ENCODE measurements around the gene MUC5AC. TPM values are rescaled to one million over a fixed set of nuclear protein-coding genes. Genes with fewer than 3 reads are reported as not detected.
"Not testable (repeated sequence)": the region's sequence is repeated elsewhere in the genome, so short reads cannot be mapped to it uniquely, and the experiment has no call there.

The MUC5AC gene, protein sequence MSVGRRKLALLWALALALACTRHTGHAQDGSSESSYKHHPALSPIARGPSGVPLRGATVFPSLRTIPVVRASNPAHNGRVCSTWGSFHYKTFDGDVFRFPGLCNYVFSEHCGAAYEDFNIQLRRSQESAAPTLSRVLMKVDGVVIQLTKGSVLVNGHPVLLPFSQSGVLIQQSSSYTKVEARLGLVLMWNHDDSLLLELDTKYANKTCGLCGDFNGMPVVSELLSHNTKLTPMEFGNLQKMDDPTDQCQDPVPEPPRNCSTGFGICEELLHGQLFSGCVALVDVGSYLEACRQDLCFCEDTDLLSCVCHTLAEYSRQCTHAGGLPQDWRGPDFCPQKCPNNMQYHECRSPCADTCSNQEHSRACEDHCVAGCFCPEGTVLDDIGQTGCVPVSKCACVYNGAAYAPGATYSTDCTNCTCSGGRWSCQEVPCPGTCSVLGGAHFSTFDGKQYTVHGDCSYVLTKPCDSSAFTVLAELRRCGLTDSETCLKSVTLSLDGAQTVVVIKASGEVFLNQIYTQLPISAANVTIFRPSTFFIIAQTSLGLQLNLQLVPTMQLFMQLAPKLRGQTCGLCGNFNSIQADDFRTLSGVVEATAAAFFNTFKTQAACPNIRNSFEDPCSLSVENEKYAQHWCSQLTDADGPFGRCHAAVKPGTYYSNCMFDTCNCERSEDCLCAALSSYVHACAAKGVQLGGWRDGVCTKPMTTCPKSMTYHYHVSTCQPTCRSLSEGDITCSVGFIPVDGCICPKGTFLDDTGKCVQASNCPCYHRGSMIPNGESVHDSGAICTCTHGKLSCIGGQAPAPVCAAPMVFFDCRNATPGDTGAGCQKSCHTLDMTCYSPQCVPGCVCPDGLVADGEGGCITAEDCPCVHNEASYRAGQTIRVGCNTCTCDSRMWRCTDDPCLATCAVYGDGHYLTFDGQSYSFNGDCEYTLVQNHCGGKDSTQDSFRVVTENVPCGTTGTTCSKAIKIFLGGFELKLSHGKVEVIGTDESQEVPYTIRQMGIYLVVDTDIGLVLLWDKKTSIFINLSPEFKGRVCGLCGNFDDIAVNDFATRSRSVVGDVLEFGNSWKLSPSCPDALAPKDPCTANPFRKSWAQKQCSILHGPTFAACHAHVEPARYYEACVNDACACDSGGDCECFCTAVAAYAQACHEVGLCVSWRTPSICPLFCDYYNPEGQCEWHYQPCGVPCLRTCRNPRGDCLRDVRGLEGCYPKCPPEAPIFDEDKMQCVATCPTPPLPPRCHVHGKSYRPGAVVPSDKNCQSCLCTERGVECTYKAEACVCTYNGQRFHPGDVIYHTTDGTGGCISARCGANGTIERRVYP (N-terminal part only)
- under 1 TPM in 3 of 10 donors, not detected in 7; 0.01 to 0.39 (median 0.22) TPM for polyA plus RNA-seq (ENCODE audit: insufficient read length in 10 of 10)
- long read RNA-seq, donor 1 = 0 reads
- long read RNA-seq, donor 2 = 0 reads
- long read RNA-seq, donor 3 = 0 reads
- long read RNA-seq, donor 4 = 0 reads
- long read RNA-seq, donor 5 = 0 reads
- long read RNA-seq, donor 6 = 0 reads
- long read RNA-seq, donor 7 = 0 reads
- long read RNA-seq, donor 8 = 0 reads
- long read RNA-seq, donor 9 = 0 reads

DNA sequence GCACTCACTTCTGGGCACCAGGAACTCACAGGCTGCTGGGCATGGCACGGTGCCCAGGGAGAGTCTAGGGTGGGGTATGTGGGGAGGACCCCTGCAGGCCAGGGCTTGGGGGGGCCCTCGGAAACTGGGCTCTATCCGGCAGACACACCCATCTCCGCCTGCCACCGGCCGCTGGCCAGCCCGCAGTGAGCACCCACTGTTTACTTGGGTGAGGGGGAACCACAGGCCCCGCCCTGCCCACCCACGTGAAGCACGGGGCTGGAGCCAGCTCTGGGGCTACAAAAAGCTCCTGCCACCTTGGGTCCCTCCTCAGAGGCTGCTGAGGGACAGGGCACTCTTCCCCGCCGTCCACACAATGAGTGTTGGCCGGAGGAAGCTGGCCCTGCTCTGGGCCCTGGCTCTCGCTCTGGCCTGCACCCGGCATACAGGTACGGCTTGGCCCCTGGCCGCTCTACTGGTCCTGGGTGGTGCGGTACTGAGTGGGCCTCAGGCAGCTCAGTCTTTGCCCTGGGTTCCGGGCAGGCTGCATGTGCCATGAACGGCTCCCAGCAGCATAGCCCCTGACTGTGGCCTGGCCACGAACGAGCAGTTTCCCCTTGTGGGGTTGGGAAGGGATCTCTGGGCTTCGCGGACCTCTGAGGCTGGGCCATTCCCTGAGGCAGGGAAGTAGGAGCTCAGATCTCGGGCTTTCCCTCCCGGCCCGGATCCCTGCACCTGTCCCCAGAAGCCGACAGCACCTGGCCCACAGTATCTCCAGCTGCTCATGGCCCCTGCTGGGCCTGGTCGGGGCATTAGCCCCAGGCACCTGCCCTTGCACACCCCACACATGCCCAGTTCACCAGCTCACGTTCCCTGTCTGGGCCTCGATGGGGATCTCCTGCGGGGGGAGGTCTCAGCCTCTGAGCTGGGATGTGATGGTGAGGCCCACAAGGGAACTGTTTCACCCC is at the start of gene MUC5AC:
Gene MUC5AC, plus strand, starts transcription at position 309 of the 947 bp plus-strand sequence. Its CDS starts 47 bp downstream, at position 356.
- no peak for DNase-seq

DNA sequence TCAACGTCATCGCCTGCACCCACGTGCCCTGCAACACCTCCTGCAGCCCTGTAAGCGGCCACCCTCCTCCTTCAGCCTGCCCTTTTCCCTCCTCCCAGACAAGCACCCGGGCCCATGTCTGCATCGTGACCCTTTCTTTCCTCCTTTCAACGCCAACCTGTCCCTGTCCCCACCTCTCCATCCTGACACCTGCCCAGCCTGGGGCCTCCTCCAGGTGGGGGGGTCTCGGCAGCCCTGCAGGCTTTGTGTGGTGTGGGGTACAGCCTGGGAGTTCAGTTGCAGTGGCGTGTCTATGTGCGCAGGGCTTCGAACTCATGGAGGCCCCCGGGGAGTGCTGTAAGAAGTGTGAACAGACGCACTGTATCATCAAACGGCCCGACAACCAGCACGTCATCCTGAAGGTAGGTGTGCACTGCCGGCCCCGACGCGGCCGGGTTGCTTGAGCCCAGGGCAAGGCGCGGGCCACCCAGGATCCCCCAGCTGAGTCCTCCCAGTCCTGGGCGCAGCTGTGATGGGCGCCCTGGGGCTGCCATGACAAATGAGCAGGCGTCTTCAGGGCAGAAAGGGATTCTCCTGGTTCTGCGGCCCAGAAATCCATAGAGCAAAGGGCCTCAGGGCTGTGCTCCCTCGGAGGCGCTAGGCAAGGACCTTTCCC is 49.4 kb upstream of the MUC5AC start:
- DNase-seq = no peak

DNA sequence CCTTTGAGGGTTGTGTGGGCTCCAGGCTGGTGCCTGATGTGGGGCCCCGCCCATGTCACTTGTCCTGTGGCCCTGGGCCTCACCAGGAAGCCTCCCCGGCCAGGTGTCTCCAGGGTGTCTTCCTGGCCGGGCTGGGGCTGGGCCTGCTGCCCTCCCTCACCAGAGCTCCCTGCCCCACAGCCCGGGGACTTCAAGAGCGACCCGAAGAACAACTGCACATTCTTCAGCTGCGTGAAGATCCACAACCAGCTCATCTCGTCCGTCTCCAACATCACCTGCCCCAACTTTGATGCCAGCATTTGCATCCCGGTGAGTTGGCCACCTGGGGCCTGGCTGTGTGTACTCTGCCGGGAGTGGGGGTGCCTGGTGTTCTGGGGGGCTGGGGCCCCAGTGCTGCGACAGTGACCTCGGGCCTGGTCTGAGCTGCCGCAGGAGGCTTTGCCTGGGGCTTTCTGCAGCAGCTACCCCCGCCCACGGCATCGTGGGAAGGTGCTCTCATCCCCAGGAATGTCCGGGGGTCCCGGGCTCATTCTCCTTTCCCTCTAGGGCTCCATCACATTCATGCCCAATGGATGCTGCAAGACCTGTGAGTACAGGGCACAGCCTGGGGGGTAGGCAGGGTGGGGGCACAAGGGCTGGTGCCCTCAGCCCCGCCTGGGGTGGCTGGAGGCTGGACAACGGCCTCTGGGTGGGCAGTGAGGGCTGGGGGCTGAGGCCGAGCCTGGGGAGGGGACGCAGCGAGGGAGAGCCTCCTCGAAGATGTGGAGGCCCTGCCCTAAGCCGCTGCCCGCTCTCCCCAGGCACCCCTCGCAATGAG is 48.4 kb upstream of the MUC5AC start:
- DNase-seq = no peak

DNA sequence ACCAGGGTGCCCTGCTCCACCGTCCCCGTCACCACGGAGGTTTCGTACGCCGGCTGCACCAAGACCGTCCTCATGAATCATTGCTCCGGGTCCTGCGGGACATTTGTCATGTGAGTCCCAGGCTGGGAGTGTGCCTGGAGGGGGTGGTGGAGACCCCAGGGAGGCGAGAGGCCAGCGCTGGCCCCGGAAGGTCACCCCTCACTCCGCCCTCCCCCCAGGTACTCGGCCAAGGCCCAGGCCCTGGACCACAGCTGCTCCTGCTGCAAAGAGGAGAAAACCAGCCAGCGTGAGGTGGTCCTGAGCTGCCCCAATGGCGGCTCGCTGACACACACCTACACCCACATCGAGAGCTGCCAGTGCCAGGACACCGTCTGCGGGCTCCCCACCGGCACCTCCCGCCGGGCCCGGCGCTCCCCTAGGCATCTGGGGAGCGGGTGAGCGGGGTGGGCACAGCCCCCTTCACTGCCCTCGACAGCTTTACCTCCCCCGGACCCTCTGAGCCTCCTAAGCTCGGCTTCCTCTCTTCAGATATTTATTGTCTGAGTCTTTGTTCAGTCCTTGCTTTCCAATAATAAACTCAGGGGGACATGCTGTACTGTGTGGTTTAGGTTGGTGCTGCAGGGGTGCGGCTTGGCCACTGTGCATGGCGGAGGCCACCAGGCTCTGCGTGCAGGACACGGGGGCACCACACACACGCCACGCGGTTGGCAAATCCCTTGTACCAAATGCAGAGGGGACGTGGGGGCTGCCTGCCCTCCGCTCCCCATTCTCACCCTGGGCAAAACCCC is 47.6 kb upstream of the MUC5AC start:
- no peak for DNase-seq

DNA sequence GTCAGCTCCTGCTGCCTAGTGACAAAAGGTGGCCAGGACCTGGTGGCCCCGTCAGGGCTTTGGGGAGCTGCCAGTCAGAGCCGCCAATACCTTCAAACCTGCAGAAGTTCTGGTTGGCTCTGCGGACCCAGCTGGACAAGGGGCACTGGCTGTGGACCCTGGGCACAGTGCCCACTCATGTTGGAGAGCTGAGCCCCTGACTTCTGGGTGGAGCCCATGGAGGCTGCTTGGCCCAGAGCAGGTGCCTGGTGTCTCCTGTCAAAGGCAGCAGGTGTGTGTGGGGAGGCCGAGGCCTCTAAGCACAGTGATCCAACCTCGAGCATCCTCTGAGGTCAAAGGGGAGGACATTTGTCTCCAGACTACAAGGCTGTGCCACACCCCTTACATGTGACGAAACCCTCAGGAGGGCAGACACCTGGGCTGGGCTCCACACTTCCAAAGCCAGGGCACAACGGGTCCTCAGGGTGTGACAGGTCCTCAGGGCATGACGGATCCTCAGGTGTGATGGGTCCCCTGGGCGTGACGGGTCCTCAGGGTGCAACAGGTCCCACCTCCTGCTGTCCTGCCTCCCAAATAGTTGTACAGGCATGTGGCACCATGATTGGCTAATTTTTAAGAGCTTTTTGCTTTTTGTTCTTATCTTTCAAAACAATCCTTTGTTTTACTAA is 46.1 kb upstream of the MUC5AC start:
- no peak for DNase-seq

DNA sequence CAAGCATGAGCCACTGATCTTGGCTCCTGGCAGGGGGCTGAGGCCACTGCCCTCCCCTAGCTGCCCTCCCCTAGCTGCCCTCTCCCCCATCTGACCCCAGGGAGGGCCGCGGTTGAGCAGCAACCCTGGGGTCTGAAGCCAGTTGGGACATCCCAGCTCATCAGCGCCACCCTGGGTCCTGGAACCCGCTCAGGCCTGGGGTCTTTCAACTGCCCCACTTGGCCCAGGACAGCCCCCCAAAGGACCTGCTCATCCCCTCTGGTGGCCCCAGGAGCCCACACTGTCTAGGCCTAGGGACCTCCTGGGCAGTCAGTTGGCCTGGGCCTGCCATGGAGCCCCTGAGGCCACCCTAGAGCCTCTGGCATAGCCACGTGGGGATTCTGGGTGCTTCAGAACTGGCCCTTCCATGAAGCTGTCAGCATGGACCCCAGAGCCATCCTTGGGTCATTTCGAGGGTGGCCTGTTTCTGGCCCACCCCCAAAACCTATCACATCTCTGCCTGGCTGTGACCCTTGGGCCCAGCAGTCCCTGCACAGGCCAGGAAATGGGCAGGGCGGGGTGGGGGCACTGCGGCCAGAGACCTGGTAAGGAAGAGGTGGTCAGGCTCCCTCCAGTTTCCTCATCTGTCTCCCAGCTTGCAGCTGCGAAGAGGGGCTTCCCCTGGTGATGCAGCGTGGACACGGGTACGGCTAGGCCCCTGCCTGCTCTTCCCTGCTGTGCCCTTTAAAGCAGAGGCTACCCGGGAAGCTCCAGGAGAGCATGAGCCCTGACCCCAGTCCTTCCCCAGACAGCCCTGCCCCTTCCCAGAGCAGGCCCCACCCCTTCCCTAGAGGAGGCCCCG is 45.2 kb upstream of the MUC5AC start:
- DNase-seq = no peak

DNA sequence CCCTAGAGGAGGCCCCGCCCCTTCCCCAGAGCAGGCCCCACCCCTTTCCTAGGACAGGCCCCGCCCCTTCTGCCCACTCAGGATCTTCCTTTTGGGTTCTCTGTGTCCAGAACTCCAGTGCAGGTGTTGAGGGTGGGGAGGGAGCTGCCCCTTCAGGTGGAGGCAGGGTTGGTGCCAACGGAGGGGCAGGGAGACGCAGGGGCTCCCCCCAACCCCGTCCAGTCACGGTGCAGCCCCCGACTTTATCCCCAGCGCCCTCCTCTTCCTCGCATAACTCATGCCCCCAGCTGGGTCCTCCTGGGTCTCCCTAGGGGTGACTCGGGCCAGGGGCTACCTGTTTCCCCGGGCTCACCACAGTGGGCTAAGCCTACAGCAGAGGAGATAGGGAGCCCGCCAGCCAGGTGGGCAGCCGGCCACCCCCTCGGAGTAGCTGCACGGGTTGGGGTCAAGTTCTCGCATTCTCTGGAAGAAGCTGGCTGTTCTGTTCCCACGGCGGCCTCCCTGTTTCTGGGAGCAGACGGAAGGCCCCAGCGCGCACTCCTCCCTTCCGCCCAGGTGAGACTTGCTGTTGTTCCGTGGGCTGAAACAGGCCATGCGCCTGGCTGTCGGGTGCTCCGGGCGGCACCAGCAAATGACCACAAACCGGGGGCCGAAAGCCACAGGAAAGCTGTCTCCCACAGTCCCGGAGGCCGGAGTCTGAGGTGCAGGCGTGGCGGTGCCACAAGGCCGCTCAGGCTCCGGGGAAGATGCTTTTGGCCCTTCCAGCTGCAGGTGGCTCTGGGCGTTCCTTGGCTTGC is 44.1 kb upstream of the MUC5AC start:
- no peak for DNase-seq

DNA sequence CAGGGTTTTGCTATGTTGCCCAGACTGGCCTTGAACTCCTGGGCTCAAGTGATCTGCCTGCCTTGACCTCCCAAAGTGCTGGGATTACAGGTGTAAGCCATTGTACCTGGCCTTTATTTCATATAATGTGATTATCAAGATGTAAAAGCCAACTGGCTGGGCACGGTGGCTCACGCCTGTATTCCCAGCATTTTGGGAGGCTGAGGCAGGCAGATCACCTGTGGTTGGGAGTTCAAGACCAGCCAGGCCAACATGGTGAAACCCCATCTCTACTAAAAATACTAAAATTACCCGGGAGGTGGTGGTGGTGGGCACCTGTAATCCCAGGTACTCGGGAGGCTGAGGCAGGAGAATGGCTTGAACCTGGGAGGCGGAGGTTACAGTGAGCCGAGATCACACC is 42.5 kb upstream of the MUC5AC start:
- DNase-seq = not testable (repeated sequence)

DNA sequence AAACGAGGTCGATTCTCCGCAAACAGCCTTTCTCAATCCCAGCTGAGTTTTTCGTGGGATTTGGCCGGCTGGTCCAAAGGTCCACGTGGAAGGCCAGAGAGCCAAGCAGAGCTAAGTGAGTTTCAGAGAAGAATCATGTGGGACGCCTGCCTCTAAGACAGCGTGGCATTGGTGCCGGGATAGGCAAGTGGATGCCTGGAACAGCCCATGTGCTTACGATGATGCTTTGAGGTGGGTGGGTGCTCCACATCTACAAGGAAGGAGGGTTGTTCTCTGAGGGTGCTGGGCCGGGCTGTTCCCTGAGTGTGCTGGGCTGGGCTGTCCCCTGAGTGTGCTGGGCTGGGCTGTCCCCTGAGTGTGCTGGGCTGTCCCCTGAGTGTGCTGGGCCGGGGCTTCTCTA is 41.6 kb upstream of the MUC5AC start:
- no peak for DNase-seq

DNA sequence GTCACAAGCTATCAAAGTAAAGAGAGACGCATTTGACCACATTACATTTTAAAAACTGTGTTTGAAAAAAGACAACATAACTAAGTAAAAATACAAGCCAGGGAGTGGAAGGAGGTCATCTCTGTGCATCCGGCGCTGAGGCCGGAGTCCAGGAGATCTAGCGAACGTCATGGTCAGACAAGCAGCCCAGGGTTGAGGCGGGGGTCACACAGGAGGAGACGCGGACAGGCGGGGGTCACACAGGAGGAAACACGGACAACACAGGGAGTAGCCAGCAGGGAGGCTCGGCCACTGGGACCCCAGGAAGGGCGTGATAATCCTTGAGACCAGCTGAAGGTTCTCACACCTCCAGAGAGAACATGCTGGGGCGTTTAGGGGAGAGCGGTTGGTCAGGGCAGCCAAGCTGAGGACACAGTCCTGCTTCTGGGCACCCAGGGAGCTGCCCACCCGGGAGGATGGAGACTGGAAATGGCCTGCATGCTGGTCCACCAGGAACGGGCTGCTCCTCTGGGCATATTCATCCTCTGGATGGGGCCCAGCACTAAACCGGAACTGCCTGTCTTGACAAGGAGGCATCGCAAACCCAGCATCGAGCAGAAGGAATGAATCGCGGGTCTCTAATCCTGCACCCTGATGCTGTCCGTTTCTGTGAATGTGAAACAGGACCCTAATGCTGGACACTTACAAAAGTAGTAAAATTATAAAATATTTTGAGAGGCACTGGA is 40.9 kb upstream of the MUC5AC start:
- DNase-seq = no peak

DNA sequence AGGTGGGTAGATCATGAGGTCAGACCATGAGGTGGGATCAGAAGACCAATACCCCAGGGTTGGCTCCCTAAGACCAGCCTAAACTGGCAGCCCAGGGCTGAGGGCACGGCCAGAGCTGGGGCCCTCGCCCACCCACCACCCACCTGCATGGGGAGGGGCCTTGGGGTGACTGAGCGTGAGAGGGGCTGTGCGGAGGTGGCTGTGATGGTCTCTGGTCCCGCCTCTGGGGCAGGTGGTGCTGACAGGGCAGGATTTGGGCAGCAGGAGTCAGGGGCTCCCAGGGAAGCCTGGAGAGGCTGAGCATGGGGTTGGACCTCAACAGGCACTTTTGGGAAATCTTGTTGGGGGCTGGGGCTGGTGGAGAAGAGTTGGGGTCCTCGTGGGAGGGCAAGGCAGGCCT is 39.8 kb upstream of the MUC5AC start:
- no peak for DNase-seq

DNA sequence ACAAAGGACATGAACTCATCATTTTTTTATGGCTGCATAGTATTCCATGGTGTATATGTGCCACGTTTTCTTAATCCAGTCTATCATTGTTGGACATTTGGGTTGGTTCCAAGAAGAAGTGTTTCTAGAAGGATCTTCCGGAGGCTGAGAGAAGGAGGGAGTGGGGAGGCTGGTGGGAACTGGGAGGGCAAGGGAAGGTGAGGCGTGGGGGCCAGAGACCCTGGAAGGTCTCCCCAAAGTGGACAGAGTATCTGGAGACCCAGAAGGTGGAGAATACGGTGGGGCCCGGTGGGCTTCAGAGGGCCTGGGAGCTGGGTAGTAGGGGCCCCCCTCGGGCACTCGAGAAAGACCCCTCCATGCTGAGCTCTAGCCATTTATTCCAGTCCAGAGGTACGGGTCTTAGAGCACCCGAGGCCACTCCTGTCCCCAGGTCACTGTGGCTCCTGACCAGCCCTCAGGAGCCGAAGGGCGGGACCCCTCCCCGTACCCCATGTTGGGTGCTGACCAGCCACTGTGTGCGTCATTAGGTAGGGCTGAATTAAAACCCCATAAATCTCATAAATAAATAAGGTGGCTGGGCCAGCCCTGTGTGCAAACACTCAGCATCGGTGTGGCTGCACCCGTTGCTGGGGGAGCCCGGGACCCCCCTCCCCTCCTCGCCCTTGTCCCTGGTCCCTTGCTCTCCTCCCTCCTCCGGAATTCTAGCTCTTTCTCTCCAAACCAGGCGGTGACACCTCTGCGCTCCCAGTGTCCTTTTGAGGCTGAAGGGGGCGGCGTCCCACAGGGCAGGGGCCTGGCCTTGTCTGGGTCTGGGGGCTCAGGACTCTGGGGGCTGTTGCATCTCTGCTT is 38.8 kb upstream of the MUC5AC start:
- no peak for DNase-seq

DNA sequence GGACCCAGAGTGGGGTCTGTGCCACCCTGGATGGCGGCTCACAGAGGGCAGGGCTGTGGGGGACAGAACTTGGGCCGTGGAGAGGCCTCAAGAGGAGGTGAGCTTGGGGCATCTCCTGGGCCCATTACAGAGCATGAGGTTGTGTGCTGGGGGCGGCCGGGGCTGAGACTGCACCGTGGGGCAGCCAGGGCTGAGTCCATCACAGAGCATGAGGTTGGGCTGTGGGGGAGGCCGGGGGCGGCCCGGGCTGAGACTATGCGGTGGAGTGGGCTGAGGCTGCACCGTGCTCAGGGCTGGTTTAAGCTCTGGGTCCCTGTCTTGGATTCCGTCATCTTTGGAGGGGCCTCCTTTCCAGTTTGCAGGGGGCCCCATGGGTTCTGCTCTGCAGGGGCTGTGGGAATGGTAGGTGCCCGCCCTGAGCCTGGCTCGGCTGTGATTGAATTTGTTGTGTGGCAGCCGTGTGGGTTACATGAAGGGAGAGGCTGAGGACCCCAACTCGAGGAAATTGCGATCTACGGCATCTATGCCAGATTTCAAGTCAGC is 38.1 kb upstream of the MUC5AC start:
- no peak for DNase-seq

Data from muscle of back (tissue), 13 donors.